Thyroid gland (tissue), 4 donors: ENCODE measurements around the gene CRYGN. TPM values are rescaled to one million over a fixed set of nuclear protein-coding genes. Genes with fewer than 3 reads are reported as not detected.

ENCODE experiments used
- DNase-seq, 2 donors: peaks; one replicate each; pipeline ENCODE4 v3.0.0-alpha.2; 2019
- H3K27ac ChIP-seq, 3 donors: fragments of 200-600 bp; sonication (generic); 1 replicate in 2 of 3; 2 replicates in 1 of 3; pipeline ENCODE4 v1.5.1; 2016 to 2019; ENCODE audit warnings: mild to moderate bottlenecking in 1 of 3, moderate library complexity in 1 of 3
- H3K27me3 ChIP-seq: fragments of 200-600 bp; sonication (generic); one replicate; pipeline ENCODE4 v1.5.1; 2019
- H3K36me3 ChIP-seq, 2 donors: fragments of 200-600 bp; sonication (generic); one replicate each; pipeline ENCODE4 v1.5.1; 2016 to 2019
- H3K4me1 ChIP-seq, 2 donors: fragments of 200-600 bp; sonication (generic); one replicate each; pipeline ENCODE4 v1.5.1; 2017 to 2019
- H3K4me3 ChIP-seq, 3 donors: fragments of 200-600 bp; sonication (generic); replicated peaks in 1 of 3; 1 replicate in 2 of 3; 2 replicates in 1 of 3; pipeline ENCODE4 v1.5.1; 2016; ENCODE audit warnings: mild to moderate bottlenecking in 1 of 3
- H3K9me3 ChIP-seq: fragments of 200-600 bp; sonication (generic); one replicate; pipeline ENCODE4 v1.5.1; 2017
- CTCF ChIP-seq, 6 experiments: fragments of 200-600 bp in 3 of 6; fragments of 450-650 bp in 3 of 6; sonication (generic) in 3 of 6; IDR thresholded peaks; one replicate each; pipeline ENCODE4 v1.5.1; 2016 to 2019; ENCODE audit warnings: antibody characterized with exemption in 6 of 6, mild to moderate bottlenecking in 2 of 6, inconsistent platforms in 1 of 6, moderate library complexity in 1 of 6
- POLR2A ChIP-seq, 2 donors: fragments of 450-650 bp; IDR thresholded peaks; one replicate each; pipeline ENCODE4 v1.6.1; 2017; ENCODE audit warnings: antibody characterized with exemption in 2 of 2, mild to moderate bottlenecking in 2 of 2, moderate library complexity in 1 of 2
- WGBS, 2 donors: methylation state at CpG; one replicate each; pipeline ENCODE4 v1.1.5; 2017; 5-methylcytosine and 5-hydroxymethylcytosine counted together
- intact Hi-C: fragments of 100-400 bp; cut with DNase I; formaldehyde crosslinking; loops from one replicate; pipeline ENCODE4 v1.15.1; 2023
- total RNA-seq, 4 donors: library from RNA; depleted of rRNA; stranded (reverse); fragments of >200 nt; gene quantifications; one replicate each; pipeline ENCODE4 v1.2.3, GENCODE V29; 2016

CRYGN gene
- total RNA-seq, 4 donors from 2014 or later: 16.4 to 45.5 (median 24.5) TPM

- intact Hi-C loops: no loop called here
- no peak overlapping the region for H3K27ac ChIP-seq
- WGBS, 2 donors: 93 to 94% methylated on average over 7 of the region's 7 CpGs
These were observed 37.9 kb upstream of the CRYGN start for GRCh38 chr7:151477867-151478266.

GRCh38 chr7:151472644-151473380 lies 32.9 kb upstream of the CRYGN start:
- no peak for DNase-seq
- WGBS, 2 donors: 80 to 87% methylated on average over 17 of the region's 17 CpGs
- H3K27me3 ChIP-seq: no peaks in the 10 kb centered on the region
- no peaks in the 10 kb centered on the region for H3K9me3 ChIP-seq
- H3K4me1 ChIP-seq: peaks cover 0 to 10% of the 10 kb centered on the region in 2 donors
- H3K36me3 ChIP-seq: peaks cover 14 to 21% of the 10 kb centered on the region in 2 donors
- H3K4me3 ChIP-seq: no peak overlapping the region
- no peak for TF ChIP-seq CTCF (IDR thresholded peaks at IDR 0.05)
- H3K27ac ChIP-seq: no peak overlapping the region
- intact Hi-C loops: no loop called here

More at GRCh38 chr7:151477867-151478266, 37.9 kb upstream of the CRYGN start:
- H3K9me3 ChIP-seq: no peaks in the 10 kb centered on the region
- TF ChIP-seq CTCF (IDR thresholded peaks at IDR 0.05) (no peak), POLR2A (IDR thresholded peaks at IDR 0.05) (no peak)
- H3K36me3 ChIP-seq: peaks cover 0 to 9% of the 10 kb centered on the region in 2 donors
- DNase-seq: no peak
- H3K4me3 ChIP-seq: no peak overlapping the region
- H3K4me1 ChIP-seq: peaks cover 0 to 6% of the 10 kb centered on the region in 2 donors
- H3K27me3 ChIP-seq: no peaks in the 10 kb centered on the region

- H3K4me3 ChIP-seq: no peak overlapping the region
- peaks cover 0 to 10% of the 10 kb centered on the region in 2 donors for H3K4me1 ChIP-seq
- peaks cover 22 to 25% of the 10 kb centered on the region in 2 donors for H3K36me3 ChIP-seq
- no peaks in the 10 kb centered on the region for H3K9me3 ChIP-seq
- H3K27ac ChIP-seq: no peak overlapping the region
- 98% methylated on average over 2 of the region's 2 CpGs for WGBS, 2 donors
- no peaks in the 10 kb centered on the region for H3K27me3 ChIP-seq
- no peak for TF ChIP-seq POLR2A (IDR thresholded peaks at IDR 0.05)
- no peak for TF ChIP-seq CTCF (IDR thresholded peaks at IDR 0.05)
- intact Hi-C loops: no loop called here
- DNase-seq: no peak
These were observed 30.8 kb upstream of the CRYGN start for GRCh38 chr7:151470711-151471110.

- H3K36me3 ChIP-seq: peaks cover 28 to 32% of the 10 kb centered on the region in 2 donors
These were observed 29.3 kb upstream of the CRYGN start for GRCh38 chr7:151469281-151469680.

More at GRCh38 chr7:151469281-151469680, 29.3 kb upstream of the CRYGN start:
- Histone ChIP-seq H3K4me1 (peaks cover 0 to 10% of the 10 kb centered on the region in 2 donors), H3K27ac (no peak overlapping the region), H3K27me3 (no peaks in the 10 kb centered on the region), H3K4me3 (no peak overlapping the region), H3K9me3 (no peaks in the 10 kb centered on the region)
- DNase-seq: no peak
- intact Hi-C loops: no loop called here
- no peak for TF ChIP-seq POLR2A (IDR thresholded peaks at IDR 0.05)
- no peak for TF ChIP-seq CTCF (IDR thresholded peaks at IDR 0.05)
- WGBS, 2 donors: 81 to 84% methylated on average over 5 of the region's 5 CpGs
